Tibial nerve (tissue), 4 donors: ENCODE results near the gene PRRT4. TPM values are rescaled to one million over a fixed set of nuclear protein-coding genes. Genes with fewer than 3 reads are reported as not detected.
A peak's percentile ranks its signal among the peaks of the same experiment; 100 is the strongest.

Experiments
- DNase-seq, 2 donors: peaks; one replicate each; pipeline ENCODE4 v3.0.0-alpha.2; 2019; ENCODE audit warnings: low spot score in 2 of 2
- H3K27ac ChIP-seq, 4 donors: fragments of 200-600 bp; sonication (generic) in 3 of 4; one replicate each; pipeline ENCODE4 v1.5.1; 2017 to 2019; ENCODE audit warnings: mild to moderate bottlenecking in 1 of 4
- H3K27me3 ChIP-seq, 2 donors: fragments of 200-600 bp; sonication (generic) in 1 of 2; one replicate each; pipeline versions ENCODE4 v1.5.1 to v1.6.0; 2017 to 2019
- H3K36me3 ChIP-seq, 3 donors: fragments of 200-600 bp; sonication (generic); one replicate each; pipeline ENCODE4 v1.5.1; 2018 to 2019
- H3K4me1 ChIP-seq, 4 donors: fragments of 200-600 bp; sonication (generic) in 3 of 4; one replicate each; pipeline ENCODE4 v1.5.1; 2017 to 2019
- H3K4me3 ChIP-seq, 4 donors: fragments of 200-600 bp; sonication (generic) in 3 of 4; one replicate each; pipeline ENCODE4 v1.5.1; 2017 to 2019; ENCODE audit warnings: mild to moderate bottlenecking in 1 of 4, moderate library complexity in 1 of 4
- H3K9me3 ChIP-seq, 4 donors: fragments of 200-600 bp; sonication (generic) in 3 of 4; one replicate each; pipeline ENCODE4 v1.5.1; 2017 to 2019
- CTCF ChIP-seq, 5 experiments: fragments of 200-600 bp in 3 of 5; fragments of 450-650 bp in 2 of 5; sonication (generic) in 3 of 5; IDR thresholded peaks; one replicate each; pipeline ENCODE4 v1.5.1; 2016 to 2019; ENCODE audit warnings: antibody characterized with exemption in 5 of 5, mild to moderate bottlenecking in 3 of 5, moderate library complexity in 2 of 5
- EP300 ChIP-seq, 2 donors: sonication (generic); formaldehyde crosslinking; IDR thresholded peaks; one replicate each; pipeline ENCODE4 v1.6.1; 2017; ENCODE audit warnings: antibody characterized with exemption in 2 of 2, mild to moderate bottlenecking in 1 of 2
- POLR2A ChIP-seq, 2 donors: fragments of 450-650 bp; IDR thresholded peaks; one replicate each; pipeline ENCODE4 v1.6.1; 2017; ENCODE audit warnings: antibody characterized with exemption in 2 of 2, mild to moderate bottlenecking in 2 of 2, moderate library complexity in 2 of 2
- WGBS, 2 donors: methylation state at CpG; one replicate each; pipeline ENCODE4 v1.1.5; 2018; 5-methylcytosine and 5-hydroxymethylcytosine counted together
- total RNA-seq, 4 donors: library from RNA; depleted of rRNA; stranded (reverse); fragments of >200 nt; gene quantifications; one replicate each; pipeline ENCODE4 v1.1.0, GENCODE V29; 2016

Gene PRRT4
- total RNA-seq, 4 donors from 2014 or later: 0.78 to 6.6 (median 2.6) TPM

DNA sequence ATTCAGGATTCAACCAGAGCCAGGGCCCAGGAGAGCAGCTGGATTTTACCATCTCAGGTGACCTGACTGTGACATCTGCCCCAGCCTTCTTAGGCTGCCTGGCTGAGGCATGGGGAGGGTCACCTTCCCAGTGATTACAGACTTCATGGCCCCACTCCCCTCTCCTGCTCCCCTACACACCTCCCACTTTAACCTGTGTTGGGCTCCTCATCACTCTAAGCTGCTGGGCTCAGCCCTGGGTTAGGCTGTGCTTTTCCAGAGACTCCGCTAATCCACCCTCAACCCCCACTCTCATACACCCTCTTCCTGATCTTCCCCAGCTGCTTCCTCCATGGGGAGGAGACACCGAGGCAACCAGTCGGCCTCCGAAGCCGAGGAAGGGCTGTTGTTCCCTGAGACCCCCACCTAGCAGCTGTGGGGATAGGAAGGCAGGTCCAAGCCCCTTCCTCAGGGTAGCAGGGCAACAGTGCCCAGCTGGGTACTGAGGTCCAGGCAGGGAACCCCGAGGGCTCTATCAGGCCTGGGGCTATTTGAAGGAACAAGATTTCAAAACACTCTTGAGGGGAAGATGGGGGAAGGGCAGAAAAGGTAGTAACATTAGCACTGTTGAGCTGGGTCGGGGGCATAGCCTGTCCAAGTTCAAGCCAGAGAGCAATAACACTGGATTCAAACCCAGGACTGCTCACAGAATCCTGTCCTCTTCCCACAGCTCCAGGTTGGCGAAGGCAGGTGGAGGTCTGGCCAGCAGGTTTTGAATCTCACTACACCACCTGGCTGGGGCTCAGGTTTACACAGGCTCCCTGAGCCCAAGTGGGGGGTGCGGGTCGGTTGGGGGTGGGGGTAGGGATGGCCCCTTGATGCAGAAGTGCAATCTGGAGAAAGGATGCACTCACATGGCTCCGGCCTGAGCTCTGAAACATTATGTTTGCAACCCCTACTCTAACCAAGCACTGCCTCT is 46.5 kb upstream of the PRRT4 start:
- Histone ChIP-seq H3K4me1 (peaks cover 0 to 64% (median 37%) of the 10 kb centered on the region in 4 donors), H3K9me3 (no peaks in the 10 kb centered on the region), H3K27me3 (no peaks in the 10 kb centered on the region), H3K36me3 (peaks cover 0 to 2% (median 0%) of the 10 kb centered on the region in 3 donors), H3K27ac (peak overlapping the region; percentile 81 to 96 (median 89)), H3K4me3 (peak overlapping the region in 2 of 4 donors; percentile 67 to 72)
- DNase-seq: no peak
- TF ChIP-seq CTCF (IDR thresholded peaks at IDR 0.05) (no peak), POLR2A (IDR thresholded peaks at IDR 0.05) (no peak), EP300 (IDR thresholded peaks at IDR 0.05) (no peak)
- WGBS, 2 donors: 47 to 73% methylated on average over 9 to 10 of the region's 11 CpGs

- no peak overlapping the region for H3K4me3 ChIP-seq
- TF ChIP-seq EP300 (IDR thresholded peaks at IDR 0.05) (no peak), CTCF (IDR thresholded peaks at IDR 0.05) (no peak), POLR2A (IDR thresholded peaks at IDR 0.05) (no peak)
- H3K27me3 ChIP-seq: no peaks in the 10 kb centered on the region
- H3K9me3 ChIP-seq: no peaks in the 10 kb centered on the region
- WGBS, 2 donors: 31 to 69% methylated on average over 3 to 7 of the region's 7 CpGs
- H3K4me1 ChIP-seq: peaks cover 0 to 70% (median 37%) of the 10 kb centered on the region in 4 donors
- H3K27ac ChIP-seq: peak overlapping the region in 3 of 4 donors; percentile 84 to 96 (median 94)
- DNase-seq: no peak
- peaks cover 0 to 10% (median 0%) of the 10 kb centered on the region in 3 donors for H3K36me3 ChIP-seq
Observed at GRCh38 chr7:128407233-128407589, 45.7 kb upstream of the PRRT4 start.

GRCh38 chr7:128406314-128407232 is 45.1 kb upstream of the PRRT4 start:
- peaks cover 0 to 71% (median 37%) of the 10 kb centered on the region in 4 donors for H3K4me1 ChIP-seq
- H3K27ac ChIP-seq: peak overlapping the region in 3 of 4 donors; percentile 84 to 96 (median 94)
- H3K27me3 ChIP-seq: no peaks in the 10 kb centered on the region
- 38 to 49% methylated on average over 14 to 15 of the region's 17 CpGs for WGBS, 2 donors
- DNase-seq: no peak
- H3K9me3 ChIP-seq: no peaks in the 10 kb centered on the region
- TF ChIP-seq POLR2A (IDR thresholded peaks at IDR 0.05): no peak
- TF ChIP-seq EP300 (IDR thresholded peaks at IDR 0.05): no peak
- no peak for TF ChIP-seq CTCF (IDR thresholded peaks at IDR 0.05)
- H3K36me3 ChIP-seq: peaks cover 0 to 16% (median 0%) of the 10 kb centered on the region in 3 donors
- peak overlapping the region in 3 of 4 donors; percentile 58 to 87 (median 78) for H3K4me3 ChIP-seq

DNA sequence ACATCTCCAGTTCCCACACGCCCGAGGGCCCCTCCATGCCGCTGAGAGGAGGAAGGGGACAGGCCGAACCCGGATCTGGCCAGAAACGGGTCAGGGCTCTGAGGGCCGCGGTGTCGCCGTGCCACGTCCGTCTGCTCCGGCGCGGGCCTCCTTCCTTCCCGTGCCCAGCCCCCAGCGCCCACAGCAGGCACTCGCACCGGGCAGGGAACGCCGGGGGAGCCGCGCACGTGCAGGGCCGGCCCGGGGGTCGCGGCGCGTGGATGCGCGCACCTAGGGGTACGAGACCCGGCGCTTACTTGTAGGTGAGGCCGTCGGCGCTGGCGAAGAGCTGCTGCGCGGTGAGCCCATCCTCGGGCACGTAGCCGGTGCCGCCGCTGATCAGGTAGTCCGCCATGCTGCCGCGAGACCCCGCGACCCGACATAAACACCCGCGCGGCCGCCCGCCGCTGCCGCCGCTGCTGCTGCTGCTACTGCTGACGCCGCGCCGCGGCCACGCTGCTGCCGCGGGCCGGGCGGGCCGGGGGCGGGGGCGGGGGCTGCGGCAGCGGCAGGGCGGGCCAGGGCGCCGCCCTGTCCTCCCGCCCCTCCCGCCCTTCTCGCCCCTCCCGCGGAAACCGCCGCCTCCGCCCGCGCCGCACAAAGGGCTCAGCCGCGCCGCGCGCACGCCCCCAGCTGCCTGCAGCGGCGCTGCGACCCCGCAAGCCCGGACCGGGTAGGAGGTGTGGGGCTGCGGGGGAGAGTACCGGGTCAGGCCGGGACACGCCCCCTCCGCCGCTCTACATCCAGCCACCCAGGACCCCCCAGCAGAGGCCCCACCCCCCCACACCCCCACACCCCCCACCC is 44.2 kb upstream of the PRRT4 start:
- peaks cover 0 to 67% (median 37%) of the 10 kb centered on the region in 4 donors for H3K4me1 ChIP-seq
- 0 to 1% methylated on average over 22 to 31 of the region's 107 CpGs for WGBS, 2 donors
- no peak for TF ChIP-seq EP300 (IDR thresholded peaks at IDR 0.05)
- peak in 1 of 2 donors; percentile 39 for TF ChIP-seq POLR2A (IDR thresholded peaks at IDR 0.05)
- TF ChIP-seq CTCF (IDR thresholded peaks at IDR 0.05): no peak
- peaks cover 0 to 25% (median 0%) of the 10 kb centered on the region in 3 donors for H3K36me3 ChIP-seq
- no peak for DNase-seq
- peak overlapping the region; percentile 32 to 96 (median 84) for H3K27ac ChIP-seq
- no peaks in the 10 kb centered on the region for H3K9me3 ChIP-seq
- H3K27me3 ChIP-seq: no peaks in the 10 kb centered on the region
- H3K4me3 ChIP-seq: peak overlapping the region; percentile 54 to 87 (median 68)
